Psoas muscle (tissue), 8 donors: ENCODE data around the gene IPO4. TPM values are rescaled to one million over a fixed set of nuclear protein-coding genes. Genes with fewer than 3 reads are reported as not detected.

ENCODE experiments used
- ATAC-seq, 4 donors: fragments of 200-7000 bp; cut with Tn5 transposase; one replicate each; pipeline ENCODE4 v1.9.1; 2020; ENCODE audit warnings: moderate library complexity in 3 of 4, mild to moderate bottlenecking in 2 of 4
- DNase-seq, 2 donors: peaks; one replicate each; pipeline ENCODE4 v3.0.0-alpha.2; 2020
- H3K27ac ChIP-seq: fragments of 200-600 bp; one replicate; pipeline ENCODE4 v1.8.0; 2022
- H3K27me3 ChIP-seq, 3 donors: fragments of 200-600 bp in 1 of 3; one replicate each; pipeline versions ENCODE4 v1.6.1 to v1.8.0; 2013 to 2022; ENCODE audit warnings: low read length in 2 of 3, mild to moderate bottlenecking in 2 of 3, moderate library complexity in 1 of 3; ENCODE audit not compliant: insufficient read depth in 3 of 3
- H3K36me3 ChIP-seq, 2 donors: fragments of 200-600 bp in 1 of 2; one replicate each; pipeline versions ENCODE4 v1.6.1 to v1.8.0; 2013 to 2022; ENCODE audit warnings: low read depth in 1 of 2, mild to moderate bottlenecking in 1 of 2, moderate library complexity in 1 of 2; ENCODE audit not compliant: insufficient read depth in 1 of 2
- H3K4me1 ChIP-seq: fragments of 200-600 bp; one replicate; pipeline ENCODE4 v1.8.0; 2022
- H3K4me3 ChIP-seq: fragments of 200-600 bp; one replicate; pipeline ENCODE4 v1.8.0; 2022; ENCODE audit warnings: mild to moderate bottlenecking
- H3K9me3 ChIP-seq: fragments of 200-600 bp; one replicate; pipeline ENCODE4 v1.8.0; 2022
- CTCF ChIP-seq: fragments of 200-600 bp; IDR thresholded peaks from one replicate; pipeline ENCODE4 v1.8.0; 2022; ENCODE audit warnings: antibody characterized with exemption
- WGBS, 3 donors: extraction: QIAGEN DNeasy Blood & Tissue Kit; methylation state at CpG; one replicate each; pipeline versions ENCODE4 v1.1.6 to v1.1.7; 2013; 5-methylcytosine and 5-hydroxymethylcytosine counted together
- intact Hi-C, 2 donors: fragments of 100-400 bp; cut with DNase I; formaldehyde crosslinking; loops; one replicate each; pipeline versions ENCODE4 v1.11.0 to v1.14.2; 2022
- polyA plus RNA-seq, 3 donors: library from polyadenylated mRNA; stranded (reverse); fragments of 200-250 nt; gene quantifications; one replicate each; pipeline ENCODE4 v1.2.3, GENCODE V29; 2013
- total RNA-seq, 4 donors: library from RNA; stranded (reverse); fragmentation: NEBNext Ultra II Directional in 2 of 4; extraction: Animal tissue kit (Norgen Biotek cat#: 25700) in 2 of 4; gene quantifications; one replicate each; pipeline versions ENCODE4 v1.2.1 to v1.2.4, GENCODE V29; 2021 to 2023
- donor health status: healthy with polysubstance abuse.
- donor health status: DM: no; HTN: no; CAD: no; lungs with moderate emphysema.
- donor health status: Bipolar disorder and iron deficiency.
- donor health status: healthy.
- donor health status: DM: yes; HTN: yes; CAD: no.
- donor health status: DM: no; HTN: no; CAD: no.
- donor health status: DM: no; HTN: no; CAD: no.
- donor health status: DM: yes; HTN: yes; CAD: no.

The IPO4 gene
- total and polyA plus RNA-seq, 7 donors: 28.8 to 99.7 (median 62.4) TPM

- WGBS, 3 donors: 85 to 95% (median 88%) methylated on average over 3 of the region's 3 CpGs
- Histone ChIP-seq H3K4me3 (no peak overlapping the region), H3K36me3 (peaks cover 13 to 50% of the 10 kb centered on the region in 2 donors), H3K9me3 (no peaks in the 10 kb centered on the region), H3K27me3 (peaks cover 0 to 32% (median 0%) of the 10 kb centered on the region in 3 donors), H3K4me1 (peaks cover 12% of the 10 kb centered on the region), H3K27ac (no peak overlapping the region)
- TF ChIP-seq CTCF: no peak
- intact Hi-C loops: no loop called here
- no peak for ATAC-seq
- no peak for DNase-seq
Measured at GRCh38 chr14:24167469-24168114, 21.0 kb downstream of the IPO4 start.

- intact Hi-C loops: no loop called here
- no peak for ATAC-seq
- no peak overlapping the region for H3K4me3 ChIP-seq
- no peak for TF ChIP-seq CTCF
- 87 to 96% (median 93%) methylated on average over 5 of the region's 5 CpGs for WGBS, 3 donors
- peaks cover 16% of the 10 kb centered on the region for H3K4me1 ChIP-seq
- H3K9me3 ChIP-seq: no peaks in the 10 kb centered on the region
- peaks cover 13 to 52% of the 10 kb centered on the region in 2 donors for H3K36me3 ChIP-seq
- DNase-seq: no peak
- H3K27me3 ChIP-seq: peaks cover 0 to 14% (median 0%) of the 10 kb centered on the region in 3 donors
- H3K27ac ChIP-seq: no peak overlapping the region
Measured at GRCh38 chr14:24165785-24166184, 22.8 kb downstream of the IPO4 start.

GRCh38 chr14:24164518-24164991, 24.1 kb downstream of the IPO4 start:
- TF ChIP-seq CTCF: no peak
- Histone ChIP-seq H3K9me3 (no peaks in the 10 kb centered on the region), H3K27me3 (peaks cover 0 to 3% (median 0%) of the 10 kb centered on the region in 3 donors), H3K36me3 (peaks cover 13 to 64% of the 10 kb centered on the region in 2 donors), H3K27ac (no peak overlapping the region), H3K4me3 (no peak overlapping the region), H3K4me1 (peaks cover 19% of the 10 kb centered on the region)
- DNase-seq (peak in 1 of 2 donors; percentile 49), ATAC-seq (no peak)
- WGBS, 3 donors: 90 to 93% (median 93%) methylated on average over 14 of the region's 14 CpGs
- intact Hi-C loops: no loop called here

DNA sequence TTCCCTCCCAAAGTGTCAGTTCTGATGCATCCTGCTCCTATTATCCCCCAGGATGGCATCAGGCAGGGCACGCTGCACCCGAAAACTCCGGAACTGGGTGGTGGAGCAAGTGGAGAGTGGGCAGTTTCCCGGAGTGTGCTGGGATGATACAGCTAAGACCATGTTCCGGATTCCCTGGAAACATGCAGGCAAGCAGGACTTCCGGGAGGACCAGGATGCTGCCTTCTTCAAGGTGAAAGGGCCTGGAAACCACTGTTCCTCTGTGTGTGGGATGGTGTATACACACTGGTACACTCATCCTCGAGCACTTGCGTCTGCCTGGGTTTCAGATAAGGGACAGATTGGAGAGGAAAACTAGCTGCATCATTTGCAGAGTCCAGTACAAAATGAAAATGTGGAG, 26.5 kb downstream of the IPO4 start:
- no peak for TF ChIP-seq CTCF
- peaks cover 19% of the 10 kb centered on the region for H3K4me1 ChIP-seq
- intact Hi-C loops: no loop called here

More for the DNA sequence above, 26.5 kb downstream of the IPO4 start:
- ATAC-seq (peak in 2 of 4 donors; percentile 3 to 5), DNase-seq (peak in 1 of 2 donors; percentile 42)
- Histone ChIP-seq H3K27me3 (no peaks in the 10 kb centered on the region), H3K9me3 (no peaks in the 10 kb centered on the region), H3K36me3 (peaks cover 13 to 75% of the 10 kb centered on the region in 2 donors), H3K4me3 (peak overlapping the region; percentile 74), H3K27ac (peak overlapping the region; percentile 86)
- WGBS, 3 donors: 46 to 64% (median 61%) methylated on average over 8 of the region's 8 CpGs
